Measurements from ENCODE around the gene CYTL1. TPM values are rescaled to one million over a fixed set of nuclear protein-coding genes. Genes with fewer than 3 reads are reported as not detected.

The CYTL1 gene
- total RNA-seq, 1 donor from 2014 or later: 9.2 TPM

DNA sequence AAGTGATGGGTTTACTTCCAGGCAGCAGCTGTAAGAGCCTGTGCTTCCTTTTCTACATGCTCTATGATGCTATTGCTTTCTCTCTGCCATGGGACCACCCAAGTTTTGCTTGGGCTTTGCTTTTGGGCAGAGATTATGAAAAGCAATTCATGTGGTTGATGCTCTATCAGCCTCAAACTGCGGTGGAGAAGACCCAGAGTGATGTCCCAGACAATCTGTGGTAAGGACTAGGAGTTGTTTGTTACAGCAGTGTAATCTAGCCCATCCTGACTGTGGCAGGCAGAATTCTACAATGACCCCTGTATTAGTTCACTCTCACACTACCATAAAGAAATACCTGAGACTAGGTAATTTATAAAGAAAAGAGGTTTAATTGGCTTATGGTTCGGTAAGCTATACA, 9.2 kb upstream of the CYTL1 start:
- Histone ChIP-seq H3K27me3 (ENCODE audit: insufficient read depth, low read length) (peaks cover 3% of the 10 kb centered on the region), H3K9me3 (ENCODE audit: insufficient read depth, low read depth, low read length) (no peaks in the 10 kb centered on the region), H2AFZ (ENCODE audit: low read depth, low read length) (no peak overlapping the region), H4K20me1 (ENCODE audit: insufficient read depth, low read length) (no peaks in the 10 kb centered on the region), H3K4me1 (ENCODE audit: insufficient read depth, low read length) (peaks cover 4% of the 10 kb centered on the region), H3K4me3 (ENCODE audit: insufficient read depth, low read depth, low read length) (no peak overlapping the region), H3K36me3 (ENCODE audit: insufficient read depth, low read length) (no peaks in the 10 kb centered on the region), H3K4me2 (ENCODE audit: low read length) (no peak overlapping the region), H3K9ac (ENCODE audit: low read length) (no peak overlapping the region), H3K27ac (ENCODE audit: low read depth, low read length) (no peak overlapping the region), H3K79me2 (ENCODE audit: insufficient read depth, low read length) (no peaks in the 10 kb centered on the region)
- peaks cover 41% of the 10 kb centered on the region for H3K27me3 Mint-ChIP-seq (ENCODE audit: low read depth, unreplicated experiment)
- H3K4me3 Mint-ChIP-seq (ENCODE audit: unreplicated experiment): no peak overlapping the region
- peaks cover 5% of the 10 kb centered on the region for H3K4me1 Mint-ChIP-seq (ENCODE audit: low read depth, unreplicated experiment)
- TF ChIP-seq, protein P1, sequence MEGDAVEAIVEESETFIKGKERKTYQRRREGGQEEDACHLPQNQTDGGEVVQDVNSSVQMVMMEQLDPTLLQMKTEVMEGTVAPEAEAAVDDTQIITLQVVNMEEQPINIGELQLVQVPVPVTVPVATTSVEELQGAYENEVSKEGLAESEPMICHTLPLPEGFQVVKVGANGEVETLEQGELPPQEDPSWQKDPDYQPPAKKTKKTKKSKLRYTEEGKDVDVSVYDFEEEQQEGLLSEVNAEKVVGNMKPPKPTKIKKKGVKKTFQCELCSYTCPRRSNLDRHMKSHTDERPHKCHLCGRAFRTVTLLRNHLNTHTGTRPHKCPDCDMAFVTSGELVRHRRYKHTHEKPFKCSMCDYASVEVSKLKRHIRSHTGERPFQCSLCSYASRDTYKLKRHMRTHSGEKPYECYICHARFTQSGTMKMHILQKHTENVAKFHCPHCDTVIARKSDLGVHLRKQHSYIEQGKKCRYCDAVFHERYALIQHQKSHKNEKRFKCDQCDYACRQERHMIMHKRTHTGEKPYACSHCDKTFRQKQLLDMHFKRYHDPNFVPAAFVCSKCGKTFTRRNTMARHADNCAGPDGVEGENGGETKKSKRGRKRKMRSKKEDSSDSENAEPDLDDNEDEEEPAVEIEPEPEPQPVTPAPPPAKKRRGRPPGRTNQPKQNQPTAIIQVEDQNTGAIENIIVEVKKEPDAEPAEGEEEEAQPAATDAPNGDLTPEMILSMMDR (IDR thresholded peaks at IDR 0.05; ENCODE audit: insufficient read depth, low read depth, low read length): no peak
- no peak for TF ChIP-seq EZH2 (IDR thresholded peaks at IDR 0.05; ENCODE audit: insufficient read depth, low read length)
- H3K27ac Mint-ChIP-seq (ENCODE audit: unreplicated experiment): no peak overlapping the region
- peaks cover 6% of the 10 kb centered on the region for H3K9me3 Mint-ChIP-seq (ENCODE audit: unreplicated experiment)
- FAIRE-seq (no peak), DNase-seq (ENCODE audit: low read depth) (no peak)
- no peaks in the 10 kb centered on the region for H3K36me3 Mint-ChIP-seq (ENCODE audit: low read depth, unreplicated experiment)

DNA sequence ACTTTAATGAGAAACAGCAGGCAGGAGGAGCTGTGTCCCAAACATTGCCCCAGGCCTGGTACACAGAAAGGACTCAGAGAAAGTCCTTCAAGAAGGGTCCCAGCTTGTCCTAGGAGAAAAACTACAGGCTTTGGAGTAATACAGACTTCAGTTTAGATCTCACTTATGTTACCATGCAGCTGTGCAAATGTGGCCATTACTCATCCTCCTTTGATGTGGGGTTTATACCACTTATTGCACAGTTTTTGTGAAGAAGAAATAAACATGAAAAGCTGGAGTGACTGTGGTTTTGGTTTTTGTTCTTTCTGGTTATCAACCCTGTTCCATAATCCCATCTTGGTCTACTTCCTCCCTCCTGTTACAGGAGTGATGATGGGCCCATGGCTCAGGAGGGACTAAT, 8.1 kb upstream of the CYTL1 start:
- no peak overlapping the region for H3K4me3 Mint-ChIP-seq (ENCODE audit: unreplicated experiment)
- no peak overlapping the region for H3K4me3 ChIP-seq (ENCODE audit: insufficient read depth, low read depth, low read length)
- peaks cover 3% of the 10 kb centered on the region for H3K27me3 ChIP-seq (ENCODE audit: insufficient read depth, low read length)
- H3K9me3 ChIP-seq (ENCODE audit: insufficient read depth, low read depth, low read length): no peaks in the 10 kb centered on the region
- H3K36me3 Mint-ChIP-seq (ENCODE audit: low read depth, unreplicated experiment): peaks cover 2% of the 10 kb centered on the region
- H3K4me2 ChIP-seq (ENCODE audit: low read length): no peak overlapping the region
- no peak overlapping the region for H3K27ac ChIP-seq (ENCODE audit: low read depth, low read length)
- H3K4me1 Mint-ChIP-seq (ENCODE audit: low read depth, unreplicated experiment): peaks cover 3% of the 10 kb centered on the region
- no peaks in the 10 kb centered on the region for H3K36me3 ChIP-seq (ENCODE audit: insufficient read depth, low read length)
- H4K20me1 ChIP-seq (ENCODE audit: insufficient read depth, low read length): no peaks in the 10 kb centered on the region
- no peak overlapping the region for H2AFZ ChIP-seq (ENCODE audit: low read depth, low read length)
- peak; percentile 51 for DNase-seq (ENCODE audit: low read depth)
- no peaks in the 10 kb centered on the region for H3K79me2 ChIP-seq (ENCODE audit: insufficient read depth, low read length)
- no peak overlapping the region for H3K27ac Mint-ChIP-seq (ENCODE audit: unreplicated experiment)
- peaks cover 13% of the 10 kb centered on the region for H3K9me3 Mint-ChIP-seq (ENCODE audit: unreplicated experiment)
- peaks cover 46% of the 10 kb centered on the region for H3K27me3 Mint-ChIP-seq (ENCODE audit: low read depth, unreplicated experiment)
- H3K4me1 ChIP-seq (ENCODE audit: insufficient read depth, low read length): no peaks in the 10 kb centered on the region
- FAIRE-seq: no peak
- no peak overlapping the region for H3K9ac ChIP-seq (ENCODE audit: low read length)
- TF ChIP-seq, protein P1 (IDR thresholded peaks at IDR 0.05; ENCODE audit: insufficient read depth, low read depth, low read length): no peak
- TF ChIP-seq EZH2 (IDR thresholded peaks at IDR 0.05; ENCODE audit: insufficient read depth, low read length): no peak

DNA sequence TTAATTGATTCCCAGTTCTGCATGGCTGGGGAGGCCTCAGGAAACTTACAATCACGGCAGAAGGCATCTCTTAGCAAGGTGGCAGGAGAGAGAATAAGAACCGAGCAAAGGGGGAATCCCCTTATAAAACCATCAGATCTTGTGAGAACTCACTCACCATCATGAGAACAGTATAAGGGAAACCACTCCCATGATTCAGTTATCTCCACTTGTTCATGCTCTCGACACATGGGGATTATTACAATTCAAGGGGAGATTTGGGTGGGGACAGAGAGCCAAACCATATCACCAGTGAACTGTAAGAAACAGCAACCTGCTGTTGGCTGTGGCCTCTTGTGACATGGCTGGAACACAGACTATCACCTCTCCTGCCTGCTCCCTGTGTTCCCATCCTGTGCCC, 7.1 kb upstream of the CYTL1 start:
- Histone ChIP-seq H4K20me1 (ENCODE audit: insufficient read depth, low read length) (no peaks in the 10 kb centered on the region), H3K9me3 (ENCODE audit: insufficient read depth, low read depth, low read length) (no peaks in the 10 kb centered on the region), H3K4me2 (ENCODE audit: low read length) (no peak overlapping the region), H3K9ac (ENCODE audit: low read length) (no peak overlapping the region), H2AFZ (ENCODE audit: low read depth, low read length) (no peak overlapping the region), H3K79me2 (ENCODE audit: insufficient read depth, low read length) (no peaks in the 10 kb centered on the region), H3K27me3 (ENCODE audit: insufficient read depth, low read length) (peaks cover 3% of the 10 kb centered on the region), H3K36me3 (ENCODE audit: insufficient read depth, low read length) (no peaks in the 10 kb centered on the region), H3K4me1 (ENCODE audit: insufficient read depth, low read length) (no peaks in the 10 kb centered on the region), H3K4me3 (ENCODE audit: insufficient read depth, low read depth, low read length) (no peak overlapping the region), H3K27ac (ENCODE audit: low read depth, low read length) (no peak overlapping the region)
- Mint-ChIP-seq H3K27me3 (ENCODE audit: low read depth, unreplicated experiment) (peaks cover 53% of the 10 kb centered on the region), H3K36me3 (ENCODE audit: low read depth, unreplicated experiment) (peaks cover 3% of the 10 kb centered on the region), H3K9me3 (ENCODE audit: unreplicated experiment) (peaks cover 13% of the 10 kb centered on the region), H3K4me3 (ENCODE audit: unreplicated experiment) (no peak overlapping the region), H3K27ac (ENCODE audit: unreplicated experiment) (no peak overlapping the region), H3K4me1 (ENCODE audit: low read depth, unreplicated experiment) (peaks cover 3% of the 10 kb centered on the region)
- TF ChIP-seq EZH2 (IDR thresholded peaks at IDR 0.05; ENCODE audit: insufficient read depth, low read length): no peak
- TF ChIP-seq, protein P1 (IDR thresholded peaks at IDR 0.05; ENCODE audit: insufficient read depth, low read depth, low read length): no peak
- no peak for DNase-seq (ENCODE audit: low read depth)
- no peak for FAIRE-seq

Data from astrocyte (in vitro differentiated cells and primary cell).